Activated T-cell treated with anti-CD3 and anti-CD28 coated beads, Interleukin-2, amount 50 U/mL, for 4 hours (primary cell): ENCODE results near the gene TSC22D4. TPM values are rescaled to one million over a fixed set of nuclear protein-coding genes. Genes with fewer than 3 reads are reported as not detected.

Experiments used
- ATAC-seq, 2 donors: fragments of 200-7000 bp; cut with Tn5 transposase; one replicate each; pipeline ENCODE4 v1.10.0; 2021
- DNase-seq: peaks from one replicate; pipeline ENCODE4 v3.0.0-alpha.2; 2020
- H3K27me3 Mint-ChIP-seq: one replicate; pipeline ENCODE4 v1.8.0; 2021; ENCODE audit warnings: low read depth, mixed read lengths
- H3K36me3 Mint-ChIP-seq: one replicate; pipeline ENCODE4 v1.8.0; 2022; ENCODE audit warnings: mixed read lengths; ENCODE audit not compliant: insufficient read depth
- H3K4me1 Mint-ChIP-seq: one replicate; pipeline ENCODE4 v1.8.0; 2021; ENCODE audit warnings: low read depth, mixed read lengths
- H3K4me3 Mint-ChIP-seq: one replicate; pipeline ENCODE4 v1.8.0; 2021; ENCODE audit warnings: mild to moderate bottlenecking, moderate library complexity, mixed read lengths
- H3K9me3 Mint-ChIP-seq: one replicate; pipeline ENCODE4 v1.8.0; 2021; ENCODE audit warnings: mixed read lengths
- total RNA-seq, 3 donors: library from RNA; stranded (reverse); gene quantifications; one replicate each; pipeline ENCODE4 v1.2.1, GENCODE V29; 2021

Gene TSC22D4
- total RNA-seq, 3 donors from 2014 or later, result 65.4 to 81.9 (median 81.5) TPM

DNA sequence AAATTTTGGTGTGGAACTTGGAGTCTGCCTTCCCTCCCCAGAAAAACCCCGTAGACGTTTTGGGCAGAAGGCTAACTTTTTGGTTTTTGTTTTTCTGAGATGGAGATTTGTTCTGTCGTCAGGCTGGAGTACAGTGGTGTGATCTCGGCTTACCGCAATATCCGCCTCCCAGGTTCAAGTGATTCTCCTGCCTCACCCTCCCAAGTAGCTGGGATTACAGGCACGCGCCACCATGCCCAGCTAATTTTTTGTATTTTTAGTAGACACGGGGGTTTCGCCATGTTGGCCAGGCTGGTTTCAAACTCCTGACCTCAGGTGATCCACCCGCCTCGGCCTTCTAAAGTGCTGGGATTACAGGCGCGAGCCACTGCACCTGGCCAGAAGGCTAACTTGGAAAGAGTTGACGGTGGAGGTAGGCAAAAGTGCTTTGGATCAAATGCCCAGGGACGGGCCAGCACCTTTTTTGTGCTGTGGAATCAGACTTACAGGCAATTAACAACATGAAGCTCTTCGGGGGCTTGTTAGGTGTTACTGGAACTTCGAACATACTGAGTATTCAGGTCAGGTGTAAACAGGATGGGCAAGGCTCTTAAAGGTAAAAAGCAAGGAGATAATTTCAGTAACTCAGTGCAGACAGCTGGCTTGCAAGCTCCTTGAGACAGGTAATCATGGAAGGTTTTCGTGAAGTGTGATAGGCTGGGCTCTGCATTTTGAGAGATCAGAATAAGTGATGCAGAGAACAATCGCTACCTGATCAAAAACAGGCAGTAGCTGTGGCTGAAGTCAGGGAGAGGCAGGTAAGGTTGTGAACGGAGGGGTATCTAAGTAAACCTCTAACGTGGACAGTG is 44.5 kb downstream of the TSC22D4 start:
- no peaks in the 10 kb centered on the region for H3K27me3 Mint-ChIP-seq
- H3K9me3 Mint-ChIP-seq, result no peaks in the 10 kb centered on the region
- H3K4me3 Mint-ChIP-seq, result peak overlapping the region; percentile 90
- peaks cover 44% of the 10 kb centered on the region for H3K4me1 Mint-ChIP-seq
- ATAC-seq (no peak), DNase-seq (no peak)
- peaks cover 33% of the 10 kb centered on the region for H3K36me3 Mint-ChIP-seq

DNA sequence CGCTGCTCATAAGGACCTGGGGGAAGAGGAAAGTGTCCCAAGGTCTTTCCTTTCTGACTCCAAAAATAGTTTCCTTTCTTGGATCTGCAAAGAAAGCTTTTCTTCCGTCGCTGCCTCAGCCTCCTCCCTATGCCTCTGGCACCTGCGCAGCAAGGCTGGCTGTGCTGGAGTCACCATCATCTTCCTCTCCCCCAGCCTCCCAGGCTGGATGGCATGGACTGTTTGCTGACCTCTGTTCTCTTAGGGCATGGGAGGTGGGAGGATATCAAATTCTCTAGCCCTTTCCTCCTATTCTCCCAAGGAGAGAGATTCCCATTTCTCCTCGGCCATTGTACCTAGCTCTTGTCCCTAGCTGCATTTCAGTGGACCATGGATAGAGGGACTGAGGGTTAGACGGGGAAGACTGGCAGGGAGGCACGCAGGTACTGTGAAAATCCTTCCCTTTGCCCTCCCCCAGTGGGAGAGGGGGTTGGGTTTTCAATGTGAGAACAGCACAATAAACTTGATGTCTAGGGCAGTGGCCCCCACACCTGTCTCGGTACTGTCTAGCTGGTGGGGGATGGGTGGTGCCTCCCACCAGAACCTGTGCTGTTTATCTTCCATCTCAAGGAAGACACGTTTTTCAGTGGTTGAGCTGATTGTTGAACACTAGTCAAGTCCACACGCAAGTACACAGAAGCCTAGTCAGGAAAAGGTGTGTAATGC is 45.3 kb downstream of the TSC22D4 start:
- Mint-ChIP-seq H3K4me1 (peaks cover 44% of the 10 kb centered on the region), H3K9me3 (no peaks in the 10 kb centered on the region), H3K36me3 (peaks cover 34% of the 10 kb centered on the region), H3K4me3 (peak overlapping the region; percentile 90), H3K27me3 (no peaks in the 10 kb centered on the region)
- DNase-seq (no peak), ATAC-seq (no peak)

DNA sequence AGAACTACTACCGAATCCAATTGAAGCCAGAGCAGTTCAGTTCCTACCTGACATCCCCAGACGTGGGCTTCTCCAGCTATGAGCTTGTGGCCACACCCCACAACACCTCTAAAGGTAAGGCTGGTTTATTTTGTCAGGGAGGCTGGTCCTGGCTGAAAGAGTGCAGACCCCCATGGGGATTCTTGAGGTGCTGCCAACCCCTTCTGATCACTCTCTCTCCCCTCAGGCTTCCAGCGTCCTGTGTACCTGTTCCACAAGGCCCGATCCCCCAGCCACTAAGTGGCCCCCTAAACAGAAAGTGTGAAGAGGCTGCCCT is 45.8 kb downstream of the TSC22D4 start:
- Mint-ChIP-seq H3K36me3 (peaks cover 34% of the 10 kb centered on the region), H3K9me3 (no peaks in the 10 kb centered on the region), H3K4me1 (peaks cover 44% of the 10 kb centered on the region), H3K4me3 (peak overlapping the region; percentile 19), H3K27me3 (no peaks in the 10 kb centered on the region)
- no peak for DNase-seq
- no peak for ATAC-seq

DNA sequence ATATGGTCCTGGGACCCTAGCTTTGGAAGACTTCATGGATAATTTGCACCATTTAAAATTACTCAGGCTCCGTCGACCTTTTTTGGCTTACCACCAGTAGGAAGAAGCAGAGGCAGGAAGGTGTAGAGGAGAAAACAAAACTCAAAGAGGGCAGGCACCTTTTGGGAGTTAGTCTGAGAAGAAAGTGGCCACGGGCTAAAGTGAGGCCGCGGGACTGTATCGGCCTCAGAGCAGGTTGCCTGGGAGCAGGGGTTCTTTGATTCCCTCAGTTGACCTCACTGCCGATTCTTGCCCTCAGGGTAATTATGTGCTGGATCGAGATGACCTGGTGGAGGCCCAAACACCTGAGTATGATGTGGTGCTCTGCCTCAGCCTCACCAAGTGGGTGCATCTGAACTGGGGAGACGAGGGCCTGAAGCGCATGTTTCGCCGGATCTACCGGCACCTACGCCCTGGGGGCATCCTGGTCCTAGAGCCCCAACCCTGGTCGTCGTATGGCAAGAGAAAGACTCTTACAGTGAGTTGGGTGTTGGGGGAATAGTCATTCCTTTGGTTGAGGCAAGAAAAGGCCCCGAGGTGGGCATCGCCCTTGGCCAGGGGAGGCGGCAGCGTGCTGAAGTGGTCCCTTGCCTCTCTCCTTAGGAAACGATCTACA is 46.3 kb downstream of the TSC22D4 start:
- Mint-ChIP-seq H3K9me3 (no peaks in the 10 kb centered on the region), H3K4me1 (peaks cover 48% of the 10 kb centered on the region), H3K27me3 (no peaks in the 10 kb centered on the region), H3K36me3 (peaks cover 34% of the 10 kb centered on the region), H3K4me3 (peak overlapping the region; percentile 19)
- no peak for ATAC-seq
- DNase-seq, result no peak

DNA sequence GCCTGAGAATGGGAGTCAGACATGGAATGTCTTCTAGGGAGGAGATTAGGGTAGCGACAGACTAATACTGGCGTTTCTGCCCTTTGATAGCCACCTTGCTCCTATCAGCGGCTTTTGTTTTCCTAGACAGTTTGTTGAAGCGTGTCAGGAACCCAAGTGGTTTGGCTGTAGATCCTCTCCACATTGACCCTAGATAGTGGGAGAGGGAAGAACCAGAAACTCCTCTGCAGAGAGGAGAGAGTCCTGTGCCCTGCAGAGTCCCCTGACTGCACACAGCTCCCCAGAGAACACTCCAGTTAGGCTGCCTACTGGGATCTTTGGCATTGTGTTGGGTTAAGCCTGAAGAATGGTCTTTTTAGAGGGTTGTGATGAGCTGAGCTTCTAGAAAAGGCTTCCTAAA is 47.0 kb downstream of the TSC22D4 start:
- no peaks in the 10 kb centered on the region for H3K27me3 Mint-ChIP-seq
- no peaks in the 10 kb centered on the region for H3K9me3 Mint-ChIP-seq
- H3K4me1 Mint-ChIP-seq, result peaks cover 48% of the 10 kb centered on the region
- H3K36me3 Mint-ChIP-seq, result peaks cover 34% of the 10 kb centered on the region
- no peak for ATAC-seq
- no peak for DNase-seq
- peak overlapping the region; percentile 86 for H3K4me3 Mint-ChIP-seq

DNA sequence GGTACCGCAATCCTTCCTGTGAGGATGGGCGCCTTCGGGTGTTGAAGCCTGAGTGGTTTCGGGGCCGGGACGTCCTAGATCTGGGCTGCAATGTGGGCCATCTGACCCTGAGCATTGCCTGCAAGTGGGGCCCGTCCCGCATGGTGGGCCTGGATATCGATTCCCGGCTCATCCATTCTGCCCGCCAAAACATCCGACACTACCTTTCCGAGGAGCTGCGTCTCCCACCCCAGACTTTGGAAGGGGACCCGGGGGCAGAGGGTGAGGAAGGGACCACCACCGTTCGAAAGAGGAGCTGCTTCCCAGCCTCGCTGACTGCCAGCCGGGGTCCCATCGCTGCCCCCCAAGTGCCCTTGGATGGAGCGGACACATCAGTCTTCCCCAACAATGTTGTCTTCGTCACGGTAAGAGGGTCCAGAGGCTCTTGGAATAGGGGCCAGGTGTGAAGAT is 47.7 kb downstream of the TSC22D4 start:
- H3K9me3 Mint-ChIP-seq, result no peaks in the 10 kb centered on the region
- no peak for ATAC-seq
- H3K4me3 Mint-ChIP-seq, result peak overlapping the region; percentile 86
- no peak for DNase-seq
- no peaks in the 10 kb centered on the region for H3K27me3 Mint-ChIP-seq
- H3K36me3 Mint-ChIP-seq, result peaks cover 32% of the 10 kb centered on the region
- peaks cover 48% of the 10 kb centered on the region for H3K4me1 Mint-ChIP-seq

DNA sequence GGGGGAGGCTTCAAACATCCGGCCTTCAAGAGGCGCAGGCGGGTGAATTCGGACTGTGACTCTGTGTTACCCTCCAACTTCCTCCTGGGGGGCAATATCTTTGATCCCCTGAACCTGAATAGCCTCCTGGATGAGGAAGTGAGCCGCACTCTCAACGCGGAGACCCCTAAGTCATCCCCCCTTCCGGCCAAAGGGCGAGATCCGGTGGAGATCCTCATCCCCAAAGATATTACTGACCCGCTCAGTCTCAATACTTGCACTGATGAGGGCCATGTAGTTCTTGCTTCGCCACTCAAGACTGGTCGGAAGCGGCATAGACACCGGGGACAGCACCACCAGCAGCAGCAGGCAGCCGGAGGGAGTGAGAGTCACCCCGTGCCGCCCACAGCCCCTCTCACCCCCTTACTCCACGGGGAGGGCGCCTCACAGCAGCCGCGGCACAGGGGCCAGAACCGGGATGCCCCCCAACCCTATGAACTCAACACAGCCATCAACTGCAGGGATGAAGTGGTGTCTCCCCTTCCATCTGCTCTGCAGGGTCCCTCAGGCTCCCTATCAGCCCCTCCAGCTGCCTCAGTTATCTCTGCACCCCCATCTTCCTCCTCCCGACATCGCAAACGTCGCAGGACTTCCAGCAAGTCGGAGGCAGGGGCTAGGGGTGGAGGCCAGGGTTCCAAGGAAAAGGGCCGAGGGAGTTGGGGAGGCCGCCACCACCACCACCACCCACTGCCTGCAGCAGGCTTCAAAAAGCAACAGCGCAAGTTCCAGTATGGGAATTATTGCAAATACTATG is 48.3 kb downstream of the TSC22D4 start:
- Mint-ChIP-seq H3K9me3 (no peaks in the 10 kb centered on the region), H3K36me3 (peaks cover 31% of the 10 kb centered on the region), H3K27me3 (no peaks in the 10 kb centered on the region), H3K4me1 (peaks cover 48% of the 10 kb centered on the region), H3K4me3 (peak overlapping the region; percentile 86)
- ATAC-seq, result no peak
- DNase-seq, result peak; percentile 24

DNA sequence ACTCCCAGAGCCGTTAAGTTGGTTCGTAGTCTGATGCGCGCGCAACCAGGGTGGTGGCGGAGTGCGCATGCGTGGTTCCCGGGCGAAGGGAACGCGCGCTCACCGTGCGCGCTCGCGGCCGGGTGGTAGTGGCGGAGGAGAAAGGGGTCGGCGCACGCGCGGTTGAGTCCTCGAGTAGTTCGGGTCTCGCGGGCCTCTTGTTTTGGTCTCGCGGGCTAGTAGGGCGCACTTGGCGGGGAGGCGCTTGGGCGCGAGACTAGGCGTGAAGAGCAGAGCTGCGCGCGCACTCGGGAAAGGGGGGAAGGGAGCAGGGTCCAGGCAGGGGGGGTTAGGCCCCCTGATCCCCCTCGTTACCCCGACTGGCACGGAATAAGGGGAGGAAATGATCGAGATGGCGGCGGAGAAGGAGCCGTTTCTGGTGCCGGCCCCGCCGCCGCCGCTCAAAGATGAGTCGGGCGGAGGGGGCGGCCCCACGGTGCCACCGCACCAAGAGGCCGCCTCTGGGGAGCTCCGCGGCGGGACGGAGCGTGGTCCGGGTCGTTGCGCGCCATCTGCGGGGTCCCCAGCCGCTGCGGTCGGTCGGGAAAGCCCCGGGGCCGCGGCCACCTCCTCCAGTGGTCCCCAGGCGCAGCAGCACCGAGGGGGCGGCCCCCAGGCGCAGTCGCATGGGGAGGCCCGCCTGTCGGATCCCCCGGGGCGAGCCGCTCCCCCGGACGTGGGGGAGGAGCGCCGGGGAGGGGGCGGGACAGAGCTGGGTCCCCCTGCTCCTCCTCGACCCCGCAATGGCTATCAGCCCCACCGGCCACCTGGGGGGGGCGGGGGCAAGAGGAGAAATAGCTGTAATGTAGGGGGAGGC is 49.1 kb downstream of the TSC22D4 start, which contains the start of gene MEPCE:
MEPCE (plus strand) TSS at position 195 of the 856 bp plus-strand sequence; CDS start at position 383, 188 bp downstream.
- H3K36me3 Mint-ChIP-seq, result peaks cover 27% of the 10 kb centered on the region
- peaks cover 44% of the 10 kb centered on the region for H3K4me1 Mint-ChIP-seq
- no peaks in the 10 kb centered on the region for H3K27me3 Mint-ChIP-seq
- H3K9me3 Mint-ChIP-seq, result no peaks in the 10 kb centered on the region
- DNase-seq (peak; percentile 97), ATAC-seq (peak; percentile 53 to 62)
- peak within 1 kb of the TSS; percentile 86 for H3K4me3 Mint-ChIP-seq

DNA sequence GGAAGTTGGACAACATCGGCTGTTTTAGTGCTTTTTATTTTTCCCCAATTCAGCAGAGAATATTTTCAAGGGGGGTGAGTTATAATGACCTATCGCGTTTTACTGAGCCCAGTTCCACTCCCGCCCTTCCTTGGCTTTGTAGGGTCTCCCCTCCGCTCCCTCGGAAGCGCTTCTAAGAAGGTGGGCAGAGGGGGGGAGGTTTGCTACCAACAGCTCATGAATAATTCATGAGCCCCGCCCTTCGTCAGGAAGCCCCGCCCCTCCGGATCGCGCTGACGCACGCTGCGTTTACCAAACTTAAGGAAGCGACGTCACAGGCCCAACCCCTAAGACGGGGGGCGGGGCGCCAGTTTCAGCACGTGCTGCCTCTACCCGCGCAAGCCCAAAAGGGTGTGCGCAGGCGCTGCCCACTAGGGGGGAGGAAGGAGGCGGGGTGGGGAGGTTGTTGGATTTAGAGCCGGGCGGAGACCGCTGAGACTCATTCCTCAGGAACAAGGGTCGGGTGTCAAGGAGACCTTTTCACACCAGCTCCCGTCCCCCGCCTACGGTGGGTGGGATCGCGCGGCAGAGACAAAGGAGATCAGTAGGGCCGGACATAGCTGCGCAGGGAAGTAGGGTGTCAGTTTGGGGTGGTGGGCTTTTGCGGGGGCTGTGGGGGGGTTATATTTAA is 49.9 kb downstream of the TSC22D4 start:
- peak; percentile 60 to 64 for ATAC-seq
- no peaks in the 10 kb centered on the region for H3K9me3 Mint-ChIP-seq
- no peaks in the 10 kb centered on the region for H3K27me3 Mint-ChIP-seq
- H3K4me3 Mint-ChIP-seq, result peak overlapping the region; percentile 86
- peak; percentile 100 for DNase-seq
- H3K36me3 Mint-ChIP-seq, result peaks cover 20% of the 10 kb centered on the region
- H3K4me1 Mint-ChIP-seq, result peaks cover 37% of the 10 kb centered on the region

DNA sequence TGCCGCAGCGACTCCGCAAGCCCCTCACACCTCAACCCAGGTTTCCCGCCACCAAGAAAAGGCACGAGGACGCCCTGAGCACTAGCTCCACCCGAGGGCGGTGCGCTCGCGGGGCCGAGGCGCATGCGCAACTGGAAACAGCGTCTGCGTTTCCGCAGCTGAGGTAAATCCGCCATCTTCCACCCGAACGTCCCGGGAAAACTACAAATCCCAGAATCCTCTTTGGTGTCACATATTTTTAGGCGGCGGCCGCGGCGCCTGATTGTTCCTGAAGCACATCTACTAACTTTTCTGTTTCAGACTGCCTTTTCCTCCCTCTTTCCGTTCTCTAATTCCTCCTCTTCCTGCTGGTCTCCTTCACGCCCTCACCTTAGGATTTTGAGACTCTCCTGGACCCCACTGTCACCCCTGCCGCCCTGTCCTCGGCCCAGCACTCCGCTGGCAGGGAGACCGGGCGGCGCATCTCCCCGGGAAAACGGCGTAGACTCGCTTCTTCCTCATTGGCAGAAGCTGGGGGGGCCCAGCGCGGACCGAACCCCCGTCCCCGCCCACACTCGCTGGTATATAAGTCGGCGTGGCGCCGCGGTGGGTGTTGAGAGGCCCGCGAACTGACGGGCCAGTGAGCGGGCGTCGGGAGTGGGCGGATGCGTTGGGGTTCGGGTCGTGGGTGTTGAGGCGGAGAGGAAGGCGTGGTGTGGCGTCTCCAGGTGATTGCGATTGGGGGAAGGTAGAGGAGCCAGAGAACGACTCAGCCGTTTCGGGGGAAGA is 50.6 kb downstream of the TSC22D4 start, which contains the start of gene ZCWPW1:
ZCWPW1 (minus strand) TSS at position 505 of the 768 bp plus-strand sequence. CDS start 8,054 bp downstream, outside the sequence.
- Mint-ChIP-seq H3K4me1 (peaks cover 29% of the 10 kb centered on the region), H3K27me3 (no peaks in the 10 kb centered on the region), H3K9me3 (no peaks in the 10 kb centered on the region), H3K4me3 (peak within 1 kb of the TSS; percentile 86), H3K36me3 (peaks cover 15% of the 10 kb centered on the region)
- DNase-seq (peak; percentile 98), ATAC-seq (peak; percentile 53 to 54)

DNA sequence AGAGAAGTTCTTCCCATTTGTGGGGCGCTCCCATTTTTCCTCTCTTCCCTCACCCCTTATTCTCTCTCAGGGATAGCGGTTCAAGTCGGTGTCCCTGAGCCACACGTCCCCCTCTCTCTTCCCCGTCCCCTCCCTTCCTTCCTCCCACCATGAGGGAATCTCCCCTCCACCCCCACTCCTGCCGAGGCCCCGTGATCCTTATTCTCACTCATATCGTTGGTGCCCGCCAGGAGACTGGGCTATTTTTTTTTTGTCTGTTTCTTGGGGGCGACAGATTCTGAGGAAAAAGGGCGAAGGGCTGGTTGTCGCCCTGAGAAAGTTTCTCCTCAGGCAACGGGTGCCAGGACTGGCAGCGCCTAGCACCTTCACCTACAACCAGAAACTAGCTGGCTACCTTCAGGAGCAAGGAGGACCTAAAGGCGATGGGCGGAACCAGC is 51.2 kb downstream of the TSC22D4 start:
- Mint-ChIP-seq H3K4me3 (peak overlapping the region; percentile 86), H3K9me3 (no peaks in the 10 kb centered on the region), H3K36me3 (peaks cover 13% of the 10 kb centered on the region), H3K4me1 (peaks cover 25% of the 10 kb centered on the region), H3K27me3 (no peaks in the 10 kb centered on the region)
- DNase-seq, result no peak
- ATAC-seq, result no peak

DNA sequence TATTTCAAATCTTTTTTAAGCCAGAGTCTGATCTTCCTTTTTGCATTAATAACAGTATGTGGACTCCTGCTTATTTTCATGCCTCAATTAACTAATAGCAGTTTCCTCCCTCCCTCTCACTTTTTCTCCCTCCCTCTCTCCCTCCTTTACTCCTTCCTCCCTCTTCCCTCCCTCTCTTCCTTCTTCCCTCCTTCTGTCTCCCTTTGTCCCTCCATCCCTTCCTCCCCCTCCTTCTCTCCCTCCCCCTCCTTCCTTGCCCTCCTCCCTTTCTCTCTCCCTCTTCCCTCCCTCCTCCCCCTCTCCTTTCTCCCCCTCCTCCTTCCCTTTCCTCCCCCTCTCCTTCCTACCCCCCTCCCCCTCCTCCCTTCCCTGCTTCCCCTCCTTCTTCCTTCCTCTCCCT is 52.5 kb downstream of the TSC22D4 start:
- DNase-seq (no peak), ATAC-seq (no peak)
- Mint-ChIP-seq H3K4me3 (no peak overlapping the region), H3K4me1 (peaks cover 12% of the 10 kb centered on the region), H3K27me3 (no peaks in the 10 kb centered on the region), H3K9me3 (no peaks in the 10 kb centered on the region), H3K36me3 (peaks cover 4% of the 10 kb centered on the region)
